NCI-H526 treated with DMSO at 0.1 percent for 48 hours (cell line): ENCODE results near the gene TMSB15A.
"Not testable (repeated sequence)": the region's sequence is repeated elsewhere in the genome, so short reads cannot be mapped to it uniquely, and the experiment has no call there.

Experiments used
- DNase-seq: peaks from one replicate; lab custom pipeline; 2025; lab: John Stamatoyannopoulos, UW

TMSB15A gene

DNA sequence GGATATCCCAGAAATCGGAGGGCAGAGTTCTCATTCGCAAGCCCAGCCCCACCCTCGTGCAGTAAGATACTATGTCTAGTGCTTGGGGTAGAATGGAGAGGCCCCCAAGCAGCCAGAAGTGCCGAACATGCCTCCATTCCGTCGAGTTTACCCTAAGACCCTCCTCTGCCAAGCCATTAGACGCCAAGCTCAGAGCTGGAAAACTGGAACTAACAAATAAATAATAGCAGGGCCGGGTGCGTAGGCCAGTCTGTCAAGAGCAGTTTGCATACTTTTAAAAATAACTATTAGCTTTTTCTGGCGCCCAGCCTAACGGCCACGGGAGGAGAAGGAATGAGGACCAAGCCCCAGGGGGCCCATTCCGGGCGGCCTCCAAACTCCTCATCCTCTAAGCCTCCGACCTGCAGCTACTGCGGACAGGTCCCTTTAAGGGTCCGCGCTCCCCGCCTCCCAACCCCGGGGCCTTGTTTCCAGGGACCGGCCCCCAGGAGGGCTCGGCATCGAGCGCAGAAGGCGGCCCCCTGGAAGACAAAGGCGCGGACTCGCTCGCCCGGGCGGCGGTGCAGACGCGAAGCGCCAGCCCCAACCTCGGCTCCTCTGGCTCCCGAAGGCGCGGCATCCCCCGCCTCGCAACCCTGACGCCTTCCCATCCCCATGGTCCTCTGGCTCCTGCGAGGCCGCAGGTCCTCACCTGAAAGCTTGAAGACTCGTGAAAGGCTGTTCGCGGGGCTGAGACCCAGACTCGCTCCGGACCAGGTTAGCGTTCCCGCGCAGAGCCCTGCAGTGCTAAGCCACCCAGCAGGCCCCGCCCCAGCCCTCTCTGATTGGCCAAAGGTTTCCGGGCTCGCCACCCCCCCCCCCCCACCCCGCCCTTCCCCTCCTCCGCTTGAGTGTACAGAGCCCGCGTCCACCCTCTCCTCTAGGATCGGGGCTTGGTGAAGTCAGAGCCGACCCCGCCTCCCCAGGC lies at the start of gene TMSB15A:
TSS of gene TMSB15A (minus strand) at position 765 of the 967 bp plus-strand sequence.
- DNase-seq: peak; percentile 64

GRCh38 chrX:102560423-102561068 lies 44.0 kb upstream of the TMSB15A start:
- DNase-seq: no peak

DNA sequence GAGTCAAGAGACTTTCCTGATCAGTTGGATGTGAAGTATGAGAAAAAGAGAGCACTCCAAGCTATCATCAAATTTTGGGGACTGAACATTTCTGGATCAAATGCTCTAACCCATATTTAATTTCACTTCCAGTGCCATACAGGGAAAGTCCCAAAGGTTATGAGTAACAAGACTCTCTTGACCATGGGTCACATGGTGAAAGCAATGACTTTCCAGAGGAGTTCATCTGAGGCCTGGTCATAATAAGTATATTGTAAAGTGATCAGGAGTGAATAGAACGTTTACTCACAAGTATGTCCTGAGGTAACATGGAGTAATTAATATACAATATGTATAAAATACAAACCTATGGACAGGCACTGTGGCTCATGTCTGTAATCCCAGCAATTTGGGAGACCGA lies 42.1 kb upstream of the TMSB15A start:
- DNase-seq: no peak

DNA sequence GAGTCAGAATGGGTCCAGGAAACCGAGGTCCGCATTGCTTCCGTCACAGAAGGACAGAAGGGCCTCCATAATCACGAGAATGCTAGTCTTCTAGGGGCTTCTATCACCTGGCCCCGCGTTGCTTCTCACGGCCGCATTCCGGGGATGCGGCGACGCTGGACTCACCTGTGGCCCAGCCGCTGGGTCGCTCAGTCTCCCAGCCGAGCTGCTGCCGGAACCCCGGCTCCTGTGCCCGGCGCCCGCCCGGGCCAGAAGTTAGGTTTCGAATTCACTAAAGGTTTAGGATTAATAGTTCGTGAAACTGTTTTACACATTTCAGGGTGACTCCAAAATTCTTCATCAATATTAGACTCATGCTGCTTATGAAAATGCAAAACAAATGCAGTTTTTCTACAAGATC lies 31.7 kb upstream of the TMSB15A start:
- no peak for DNase-seq

- DNase-seq: no peak
These were observed 30.4 kb upstream of the TMSB15A start for GRCh38 chrX:102546828-102547493.

DNA sequence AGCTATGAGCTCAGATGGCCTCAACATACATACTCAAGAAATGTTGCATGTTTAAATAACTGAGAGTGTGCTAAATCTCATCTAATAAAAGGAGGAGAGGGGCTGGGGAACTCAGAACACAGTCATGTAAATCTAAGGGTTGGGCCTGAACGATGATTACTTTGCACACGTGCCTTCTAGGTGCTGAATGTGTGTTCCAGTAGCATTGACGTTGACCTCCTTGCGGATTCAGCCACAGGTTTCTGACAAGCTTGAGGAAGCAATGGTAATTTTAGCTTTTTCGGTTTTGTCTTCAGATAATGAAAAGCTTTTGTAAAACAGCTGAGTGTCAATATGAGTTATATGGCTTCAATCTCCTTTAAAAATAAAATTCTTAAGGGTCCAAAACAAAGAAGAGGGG lies 29.6 kb upstream of the TMSB15A start:
- not testable (repeated sequence) for DNase-seq

DNA sequence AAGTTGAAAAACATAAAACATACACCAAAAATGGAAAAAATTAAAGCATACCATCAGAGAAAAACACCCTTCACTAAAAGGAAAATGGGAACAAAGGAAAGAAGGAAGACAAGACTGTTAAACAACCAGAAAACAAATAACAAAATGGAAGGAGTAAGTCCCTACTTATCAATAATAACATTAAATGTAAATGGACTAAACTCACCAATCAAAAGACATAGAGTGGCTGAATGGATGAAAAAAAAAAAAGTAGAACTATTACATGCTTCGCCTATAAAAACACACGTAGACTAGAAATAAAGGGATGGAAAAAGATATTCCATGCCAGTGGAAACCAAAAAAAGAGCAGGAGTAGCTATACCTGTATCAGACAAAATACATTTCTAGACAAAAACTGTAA lies 19.4 kb upstream of the TMSB15A start:
- DNase-seq: no peak

DNA sequence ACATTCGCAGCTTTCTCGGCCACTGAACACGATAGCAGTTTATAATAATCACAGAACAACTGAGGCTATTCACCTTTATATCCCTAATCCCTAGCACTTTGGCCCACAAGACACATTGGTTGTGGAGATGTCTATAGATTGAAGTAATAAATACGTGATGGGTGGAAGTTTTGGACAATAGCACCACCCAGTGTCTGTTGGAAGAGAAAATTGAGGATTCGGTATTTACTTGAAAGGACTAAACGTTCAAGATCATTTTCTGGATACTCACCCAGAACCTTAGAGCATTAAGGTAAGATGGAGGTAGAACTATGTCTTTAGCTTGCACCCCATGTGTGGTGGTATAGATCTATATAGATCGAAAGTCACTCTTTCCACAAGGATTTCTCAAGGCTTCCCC lies 787 bp upstream of the TMSB15A start:
- peak; percentile 35 for DNase-seq

- DNase-seq: no peak
These were observed 2.0 kb downstream of the TMSB15A start for GRCh38 chrX:102514536-102514935.

DNA sequence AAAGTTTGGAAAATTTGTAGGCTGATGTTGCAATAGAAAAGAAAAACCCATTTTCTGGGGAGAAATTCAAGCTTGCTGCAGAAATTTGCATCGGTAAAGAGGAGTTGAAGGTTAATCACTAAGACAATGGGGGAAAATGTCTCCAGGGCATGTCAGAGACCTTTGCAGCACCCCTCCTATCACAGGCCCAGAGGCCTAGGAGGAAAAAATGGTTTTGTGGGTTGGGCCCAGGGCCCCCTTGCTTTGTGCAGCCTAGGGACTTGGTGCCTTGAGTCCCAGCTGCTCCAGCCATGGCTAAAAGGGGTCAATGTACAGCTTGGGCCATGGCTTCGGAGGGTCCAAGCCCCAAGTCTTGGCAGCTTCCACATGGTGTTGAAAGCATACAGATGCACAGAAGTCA lies 17.8 kb downstream of the TMSB15A start:
- no peak for DNase-seq

- no peak for DNase-seq
These were observed 24.8 kb downstream of the TMSB15A start for GRCh38 chrX:102491766-102492165.

DNA sequence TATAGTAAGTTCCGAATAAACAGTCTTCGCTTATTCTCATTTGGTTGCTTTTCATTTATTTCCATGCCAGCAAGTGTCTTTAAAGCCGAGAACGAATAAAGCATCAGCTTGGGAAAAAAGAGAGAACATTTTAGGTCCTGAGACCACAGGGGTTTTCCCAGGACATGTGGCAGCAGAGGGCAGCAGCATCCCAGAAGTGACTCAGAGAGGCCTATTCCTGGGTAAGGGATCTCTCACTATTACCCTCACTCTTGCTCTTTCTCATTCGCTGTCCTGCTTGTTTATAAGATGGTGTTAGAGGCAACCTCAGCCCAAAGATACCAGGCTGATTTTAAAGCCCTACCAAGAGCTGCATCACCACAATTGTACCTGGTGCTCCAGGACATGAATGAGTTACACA lies 37.8 kb downstream of the TMSB15A start:
- not testable (repeated sequence) for DNase-seq

DNA sequence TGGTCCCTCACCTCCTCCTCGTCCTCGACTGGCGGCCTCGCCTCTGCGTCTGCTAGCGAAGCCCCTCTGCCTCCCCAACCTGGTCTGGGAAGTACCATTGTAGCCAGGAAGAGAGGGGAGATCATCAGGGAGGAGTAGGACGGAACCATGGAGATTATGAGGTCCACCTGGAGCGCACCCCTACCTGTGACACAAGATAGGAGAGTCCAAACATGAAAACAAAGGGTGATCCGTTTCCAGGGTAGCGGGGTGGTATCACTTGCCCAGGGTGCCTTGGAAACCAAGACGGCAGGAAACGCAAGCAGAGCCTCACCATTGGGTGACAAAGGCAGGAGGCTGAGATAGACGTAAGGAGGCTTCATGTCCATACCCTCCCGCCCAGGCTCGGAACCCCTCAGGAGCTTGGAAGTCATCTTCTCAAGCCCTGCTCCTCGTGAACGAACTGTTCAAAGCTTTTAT lies 44.7 kb downstream of the TMSB15A start, which contains the start of gene TCP11X2:
TSS of gene TCP11X2 (minus strand) at position 51 of the 459 bp plus-strand sequence.
- DNase-seq: not testable (repeated sequence)

- not testable (repeated sequence) for DNase-seq
These were observed 46.3 kb downstream of the TMSB15A start for GRCh38 chrX:102470215-102470614.
